Measurements from ENCODE around the gene TDRKH.

Gene TDRKH

DNA sequence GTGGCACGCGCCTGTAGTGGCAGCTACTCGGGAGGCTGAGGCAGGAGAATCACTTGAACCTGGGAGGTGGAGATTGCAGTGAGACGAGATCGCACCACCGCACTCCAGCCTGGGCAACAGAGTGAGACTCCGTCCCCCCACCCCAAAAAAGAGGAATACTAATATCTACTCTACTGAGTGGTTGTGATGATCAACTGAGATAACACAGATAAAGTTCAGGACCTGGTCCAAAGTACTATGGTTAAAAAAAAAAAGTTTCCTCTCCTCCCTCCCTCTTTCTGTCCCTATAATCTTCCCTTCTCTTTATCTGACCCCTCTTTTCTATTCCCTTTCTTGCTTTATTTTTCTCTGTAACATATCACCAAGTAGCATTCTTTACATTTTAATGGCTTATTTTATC lies 45.3 kb upstream of the TDRKH start:
- TF ChIP-seq EGR1 (IDR thresholded peaks at IDR 0.05) (no peak), CREB1 (IDR thresholded peaks at IDR 0.05; ENCODE audit: low read depth) (no peak), RAD21 (IDR thresholded peaks at IDR 0.05; ENCODE audit: low read depth) (no peak), TEAD4 (IDR thresholded peaks at IDR 0.05) (no peak), YY1 (IDR thresholded peaks at IDR 0.05; ENCODE audit: low read depth) (no peak), FOXM1 (IDR thresholded peaks at IDR 0.05; ENCODE audit: borderline replicate concordance, low read depth) (no peak)
- TF ChIP-seq, protein P1, sequence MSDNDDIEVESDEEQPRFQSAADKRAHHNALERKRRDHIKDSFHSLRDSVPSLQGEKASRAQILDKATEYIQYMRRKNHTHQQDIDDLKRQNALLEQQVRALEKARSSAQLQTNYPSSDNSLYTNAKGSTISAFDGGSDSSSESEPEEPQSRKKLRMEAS (IDR thresholded peaks at IDR 0.05): no peak
- TF ChIP-seq, protein P2, sequence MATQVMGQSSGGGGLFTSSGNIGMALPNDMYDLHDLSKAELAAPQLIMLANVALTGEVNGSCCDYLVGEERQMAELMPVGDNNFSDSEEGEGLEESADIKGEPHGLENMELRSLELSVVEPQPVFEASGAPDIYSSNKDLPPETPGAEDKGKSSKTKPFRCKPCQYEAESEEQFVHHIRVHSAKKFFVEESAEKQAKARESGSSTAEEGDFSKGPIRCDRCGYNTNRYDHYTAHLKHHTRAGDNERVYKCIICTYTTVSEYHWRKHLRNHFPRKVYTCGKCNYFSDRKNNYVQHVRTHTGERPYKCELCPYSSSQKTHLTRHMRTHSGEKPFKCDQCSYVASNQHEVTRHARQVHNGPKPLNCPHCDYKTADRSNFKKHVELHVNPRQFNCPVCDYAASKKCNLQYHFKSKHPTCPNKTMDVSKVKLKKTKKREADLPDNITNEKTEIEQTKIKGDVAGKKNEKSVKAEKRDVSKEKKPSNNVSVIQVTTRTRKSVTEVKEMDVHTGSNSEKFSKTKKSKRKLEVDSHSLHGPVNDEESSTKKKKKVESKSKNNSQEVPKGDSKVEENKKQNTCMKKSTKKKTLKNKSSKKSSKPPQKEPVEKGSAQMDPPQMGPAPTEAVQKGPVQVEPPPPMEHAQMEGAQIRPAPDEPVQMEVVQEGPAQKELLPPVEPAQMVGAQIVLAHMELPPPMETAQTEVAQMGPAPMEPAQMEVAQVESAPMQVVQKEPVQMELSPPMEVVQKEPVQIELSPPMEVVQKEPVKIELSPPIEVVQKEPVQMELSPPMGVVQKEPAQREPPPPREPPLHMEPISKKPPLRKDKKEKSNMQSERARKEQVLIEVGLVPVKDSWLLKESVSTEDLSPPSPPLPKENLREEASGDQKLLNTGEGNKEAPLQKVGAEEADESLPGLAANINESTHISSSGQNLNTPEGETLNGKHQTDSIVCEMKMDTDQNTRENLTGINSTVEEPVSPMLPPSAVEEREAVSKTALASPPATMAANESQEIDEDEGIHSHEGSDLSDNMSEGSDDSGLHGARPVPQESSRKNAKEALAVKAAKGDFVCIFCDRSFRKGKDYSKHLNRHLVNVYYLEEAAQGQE (IDR thresholded peaks at IDR 0.05; ENCODE audit: low read depth): no peak

DNA sequence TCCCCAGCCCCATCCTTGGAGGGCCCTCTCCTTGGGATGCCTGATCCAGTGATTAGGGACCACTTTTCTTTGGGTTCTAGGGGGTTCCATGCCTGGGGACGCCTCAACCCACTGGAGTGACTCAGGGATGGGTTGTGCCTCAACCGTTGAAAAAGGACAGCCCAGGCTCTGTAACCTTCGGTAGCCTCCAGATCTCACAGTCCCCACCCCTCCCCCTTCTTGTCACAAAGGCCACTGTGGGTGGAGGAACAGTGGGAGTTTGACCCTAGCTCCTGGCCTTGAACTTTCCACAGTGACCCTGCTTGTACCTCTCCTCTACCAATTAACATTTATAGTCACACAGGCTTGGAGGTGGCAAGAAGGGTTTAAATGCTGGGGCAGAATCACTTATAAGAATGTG lies 43.9 kb upstream of the TDRKH start:
- TF ChIP-seq RAD21 (IDR thresholded peaks at IDR 0.05; ENCODE audit: low read depth) (no peak), EP300 (IDR thresholded peaks at IDR 0.05; ENCODE audit: borderline replicate concordance) (no peak), NFIC (IDR thresholded peaks at IDR 0.05) (no peak), TEAD4 (IDR thresholded peaks at IDR 0.05) (no peak), YY1 (IDR thresholded peaks at IDR 0.05; ENCODE audit: low read depth) (no peak), FOXM1 (IDR thresholded peaks at IDR 0.05; ENCODE audit: borderline replicate concordance, low read depth) (no peak), TAF1 (IDR thresholded peaks at IDR 0.05; ENCODE audit: low read depth) (no peak), CEBPB (IDR thresholded peaks at IDR 0.05) (no peak), CREB1 (IDR thresholded peaks at IDR 0.05; ENCODE audit: low read depth) (no peak), TCF12 (IDR thresholded peaks at IDR 0.05; ENCODE audit: low read depth) (no peak), ZBTB7A (IDR thresholded peaks at IDR 0.05; ENCODE audit: low read depth) (no peak)
- TF ChIP-seq, protein P2 (IDR thresholded peaks at IDR 0.05; ENCODE audit: low read depth): no peak
- TF ChIP-seq, protein P3, sequence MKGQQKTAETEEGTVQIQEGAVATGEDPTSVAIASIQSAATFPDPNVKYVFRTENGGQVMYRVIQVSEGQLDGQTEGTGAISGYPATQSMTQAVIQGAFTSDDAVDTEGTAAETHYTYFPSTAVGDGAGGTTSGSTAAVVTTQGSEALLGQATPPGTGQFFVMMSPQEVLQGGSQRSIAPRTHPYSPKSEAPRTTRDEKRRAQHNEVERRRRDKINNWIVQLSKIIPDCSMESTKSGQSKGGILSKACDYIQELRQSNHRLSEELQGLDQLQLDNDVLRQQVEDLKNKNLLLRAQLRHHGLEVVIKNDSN (IDR thresholded peaks at IDR 0.05): no peak
- TF ChIP-seq, protein P1 (IDR thresholded peaks at IDR 0.05): no peak

DNA sequence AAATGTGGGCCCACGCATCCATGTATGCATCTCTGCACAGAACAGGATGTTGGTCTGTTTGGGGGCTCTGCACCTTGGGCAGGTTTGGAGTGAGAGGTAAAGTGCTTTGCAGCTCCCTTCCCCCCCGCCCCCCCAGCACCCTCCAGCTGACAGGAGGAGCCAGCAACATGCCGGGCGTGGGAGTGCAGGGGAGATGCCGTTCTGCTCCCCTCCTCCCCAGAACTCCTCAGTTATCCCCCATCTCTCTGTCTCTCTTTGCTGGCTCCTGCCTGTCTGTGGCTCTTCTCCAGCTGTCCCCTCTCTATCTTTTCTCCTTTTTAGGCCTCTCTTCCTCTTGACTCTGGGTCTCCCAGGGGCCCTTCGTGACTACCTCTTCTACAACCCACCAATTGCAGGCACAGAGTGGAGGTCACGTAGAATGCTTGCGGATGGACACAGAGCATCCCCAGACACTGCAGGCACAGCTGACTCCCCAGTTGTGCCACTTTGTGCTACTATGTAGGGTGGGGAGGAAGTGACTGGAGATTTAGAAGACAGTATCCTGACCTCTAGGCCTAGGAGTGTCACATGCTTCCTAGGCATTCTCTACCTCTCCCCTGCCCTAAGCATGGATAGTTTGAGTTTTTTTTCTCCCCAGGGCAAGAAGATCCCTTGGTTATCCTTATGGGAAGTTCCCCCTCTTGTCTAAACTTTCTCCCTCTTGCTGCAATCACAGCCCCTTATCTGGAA lies 43.0 kb upstream of the TDRKH start:
- TF ChIP-seq RAD21 (IDR thresholded peaks at IDR 0.05; ENCODE audit: low read depth): no peak
- TF ChIP-seq EP300 (IDR thresholded peaks at IDR 0.05; ENCODE audit: borderline replicate concordance): no peak
- no peak for TF ChIP-seq ZBTB7A (IDR thresholded peaks at IDR 0.05; ENCODE audit: low read depth)
- TF ChIP-seq NFIC (IDR thresholded peaks at IDR 0.05): no peak
- no peak for TF ChIP-seq TAF1 (IDR thresholded peaks at IDR 0.05; ENCODE audit: low read depth)
- no peak for TF ChIP-seq CREB1 (IDR thresholded peaks at IDR 0.05; ENCODE audit: low read depth)
- TF ChIP-seq CEBPB (IDR thresholded peaks at IDR 0.05): no peak
- TF ChIP-seq, protein P3 (IDR thresholded peaks at IDR 0.05): no peak
- no peak for TF ChIP-seq TEAD4 (IDR thresholded peaks at IDR 0.05)
- TF ChIP-seq YY1 (IDR thresholded peaks at IDR 0.05; ENCODE audit: low read depth): no peak
- TF ChIP-seq, protein P2 (IDR thresholded peaks at IDR 0.05; ENCODE audit: low read depth): no peak
- TF ChIP-seq EGR1 (IDR thresholded peaks at IDR 0.05): no peak
- TF ChIP-seq, protein P1 (IDR thresholded peaks at IDR 0.05): no peak
- no peak for TF ChIP-seq TCF12 (IDR thresholded peaks at IDR 0.05; ENCODE audit: low read depth)
- TF ChIP-seq FOXM1 (IDR thresholded peaks at IDR 0.05; ENCODE audit: borderline replicate concordance, low read depth): no peak
